Measurements from ENCODE around the gene TMEM179.

The TMEM179 gene

DNA sequence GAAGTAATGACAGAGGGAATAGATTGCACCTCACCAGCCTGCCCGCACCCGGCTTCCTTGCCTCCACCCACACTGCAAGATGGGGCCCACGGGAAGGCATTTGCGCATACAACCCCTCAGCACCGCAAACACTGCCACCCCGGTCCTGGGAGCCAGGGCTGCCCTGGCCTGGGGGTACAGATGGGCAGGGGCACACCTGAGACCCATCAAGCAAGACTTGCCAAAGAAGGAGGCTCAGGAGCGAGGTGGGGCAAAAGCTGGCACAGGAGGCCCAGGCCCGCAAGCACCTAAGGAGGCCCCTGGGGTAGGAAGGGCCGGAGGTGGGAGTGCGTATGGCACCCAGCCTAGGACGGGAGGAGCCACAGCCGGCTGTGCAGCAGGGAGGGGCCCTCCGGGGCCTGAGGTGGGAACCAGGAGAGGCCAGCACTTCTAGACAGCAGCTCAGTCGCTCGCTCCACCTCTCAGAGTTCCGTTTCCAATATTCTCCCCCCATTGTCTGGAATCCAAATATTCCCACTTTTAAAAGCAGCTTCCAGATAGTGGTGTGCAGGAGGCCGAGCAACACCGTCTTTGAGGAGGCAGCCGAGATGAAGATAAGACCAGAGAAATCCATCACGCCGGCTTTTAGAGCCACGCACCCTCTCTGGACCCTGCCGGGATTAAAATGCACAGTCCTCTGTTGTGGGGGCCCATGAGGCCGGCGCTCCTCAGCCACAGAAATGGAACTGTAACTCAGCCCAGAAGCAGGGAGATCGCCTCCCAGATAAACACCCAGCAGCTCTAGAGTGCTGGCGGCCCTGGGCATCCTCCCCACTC is 37.2 kb downstream of the TMEM179 start:
- no peak for DNase-seq

- DNase-seq, result no peak
These were observed 39.6 kb downstream of the TMEM179 start for GRCh38 chr14:104564744-104565679.

- DNase-seq, result peak; percentile 74
These were observed 40.6 kb downstream of the TMEM179 start for GRCh38 chr14:104563742-104564615.

DNA sequence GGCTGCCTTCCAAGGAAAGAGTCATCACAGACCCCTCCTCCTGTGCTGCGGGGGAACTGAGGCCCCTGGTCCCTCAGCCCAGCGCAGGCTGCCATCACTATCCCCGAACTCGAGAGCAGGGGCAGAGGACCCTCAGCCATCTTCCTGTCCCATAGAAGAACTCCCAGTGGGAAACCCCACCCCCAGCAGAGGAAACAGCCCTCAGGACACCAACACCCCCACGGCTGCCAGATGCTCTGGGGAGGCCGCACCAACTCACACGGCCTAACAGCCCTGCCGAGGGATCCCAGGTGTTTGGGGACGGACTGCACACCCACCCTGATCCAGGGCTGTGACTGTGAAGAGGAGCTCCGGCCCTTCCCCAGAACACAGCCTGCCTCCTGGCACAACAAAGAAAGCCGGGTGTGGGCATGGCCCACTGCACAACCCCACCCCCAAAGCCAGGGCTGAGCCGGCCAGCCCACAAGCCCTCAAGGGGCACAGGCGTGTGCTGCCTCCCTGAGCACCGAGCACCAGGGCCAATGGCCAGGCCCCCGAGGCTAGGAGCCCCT is 41.3 kb downstream of the TMEM179 start:
- no peak for DNase-seq

- DNase-seq, result no peak
These were observed 42.0 kb downstream of the TMEM179 start for GRCh38 chr14:104562606-104563005.

DNA sequence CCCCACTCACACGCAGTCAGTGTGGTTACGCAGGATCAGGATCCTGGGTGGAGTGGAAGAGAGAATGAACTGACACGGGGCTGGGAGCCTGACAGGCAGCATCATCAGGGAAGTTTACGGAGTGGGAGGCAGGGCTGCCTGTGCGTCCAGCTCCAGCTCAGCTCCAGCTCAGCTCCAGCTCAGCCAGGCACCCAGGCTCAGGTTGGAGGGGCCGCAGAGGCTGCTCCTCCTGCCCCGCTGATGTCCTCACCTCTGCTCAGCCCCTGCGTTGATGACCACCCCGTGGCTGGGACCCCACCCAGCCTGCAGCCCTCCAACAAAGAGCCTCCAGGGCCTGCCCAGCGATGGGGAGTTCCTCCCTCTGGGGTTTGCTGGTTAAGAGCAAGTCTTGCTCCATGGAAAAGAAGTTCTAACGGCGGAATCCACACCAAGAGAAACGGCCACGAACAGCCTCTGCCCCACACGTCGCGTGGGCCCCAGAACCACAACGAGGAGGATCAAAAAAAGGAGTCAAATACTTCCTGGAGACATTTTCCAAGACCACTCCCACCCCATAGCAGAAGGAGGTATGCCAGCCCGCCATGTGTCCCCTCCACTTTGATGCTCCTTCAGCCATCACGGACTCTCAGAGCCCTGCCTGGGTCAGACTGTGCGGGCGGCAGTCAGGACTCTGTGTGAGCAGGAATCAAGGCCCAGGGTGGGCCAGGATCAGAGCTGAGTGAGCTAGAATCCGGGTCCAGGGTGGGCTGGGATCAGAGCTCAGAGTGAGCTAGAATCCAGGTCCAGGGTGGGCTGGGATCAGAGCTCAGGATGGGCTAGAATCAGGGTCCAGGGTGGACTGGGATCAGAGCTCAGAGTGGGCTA is 42.7 kb downstream of the TMEM179 start:
- no peak for DNase-seq

GRCh38 chr14:104561124-104561557 is 43.4 kb downstream of the TMEM179 start:
- no peak for DNase-seq

DNA sequence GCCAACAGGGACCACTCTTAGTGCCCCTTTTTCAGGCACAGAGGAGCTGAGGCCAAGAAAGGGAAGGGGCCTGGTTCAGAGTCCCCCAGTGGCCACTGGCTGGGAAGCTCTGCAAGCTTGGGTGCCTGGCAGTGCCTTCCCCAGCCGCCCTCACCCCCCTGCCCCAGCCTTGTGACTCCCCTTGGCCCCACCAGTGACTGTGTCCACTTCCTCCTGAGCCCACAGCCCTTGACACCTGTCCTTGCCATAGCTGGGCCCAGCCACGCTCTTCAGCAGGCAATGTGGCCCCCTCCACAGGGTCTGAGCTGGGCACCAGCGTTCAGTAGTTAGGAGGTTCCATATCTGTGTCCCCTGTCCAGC is 44.0 kb downstream of the TMEM179 start:
- no peak for DNase-seq

GRCh38 chr14:104559804-104560585 is 44.6 kb downstream of the TMEM179 start:
- DNase-seq, result no peak

DNA sequence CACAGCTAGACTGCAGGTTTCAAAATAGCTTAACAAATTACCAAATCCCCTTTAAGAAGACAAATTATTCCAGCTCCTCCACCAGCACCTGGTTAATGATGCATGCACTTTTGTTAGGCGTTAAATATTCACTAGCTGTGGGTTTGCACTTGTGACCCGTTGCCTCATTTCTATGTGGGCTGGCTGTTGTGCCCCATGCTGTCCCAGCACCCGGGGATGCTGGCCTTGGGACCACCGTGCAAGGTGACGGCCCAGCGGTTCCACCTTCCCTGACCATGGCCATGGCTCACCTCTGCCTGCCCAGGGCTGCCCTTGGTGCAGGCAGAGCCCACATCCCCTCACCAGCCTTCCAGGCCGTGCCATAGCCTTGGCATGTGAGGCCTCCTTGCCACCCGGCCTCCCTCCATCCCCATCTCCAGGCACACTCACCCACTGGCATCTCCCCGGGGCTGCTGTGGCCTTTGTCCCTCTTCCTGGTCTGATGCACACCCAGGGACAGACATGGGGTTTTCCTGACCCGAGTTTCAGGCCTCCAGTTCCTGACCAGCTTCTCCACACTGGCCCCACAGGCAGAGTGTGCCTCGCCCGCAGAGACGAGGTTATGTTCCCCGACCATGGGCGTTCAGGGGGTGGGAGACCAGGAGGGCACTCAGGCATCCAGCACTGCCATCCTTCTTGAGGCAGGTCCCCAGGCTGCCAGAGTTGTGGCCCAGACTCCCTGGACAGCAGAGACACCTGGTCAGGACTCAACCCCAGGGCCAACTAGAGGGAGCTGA is 45.4 kb downstream of the TMEM179 start:
- no peak for DNase-seq

DNA sequence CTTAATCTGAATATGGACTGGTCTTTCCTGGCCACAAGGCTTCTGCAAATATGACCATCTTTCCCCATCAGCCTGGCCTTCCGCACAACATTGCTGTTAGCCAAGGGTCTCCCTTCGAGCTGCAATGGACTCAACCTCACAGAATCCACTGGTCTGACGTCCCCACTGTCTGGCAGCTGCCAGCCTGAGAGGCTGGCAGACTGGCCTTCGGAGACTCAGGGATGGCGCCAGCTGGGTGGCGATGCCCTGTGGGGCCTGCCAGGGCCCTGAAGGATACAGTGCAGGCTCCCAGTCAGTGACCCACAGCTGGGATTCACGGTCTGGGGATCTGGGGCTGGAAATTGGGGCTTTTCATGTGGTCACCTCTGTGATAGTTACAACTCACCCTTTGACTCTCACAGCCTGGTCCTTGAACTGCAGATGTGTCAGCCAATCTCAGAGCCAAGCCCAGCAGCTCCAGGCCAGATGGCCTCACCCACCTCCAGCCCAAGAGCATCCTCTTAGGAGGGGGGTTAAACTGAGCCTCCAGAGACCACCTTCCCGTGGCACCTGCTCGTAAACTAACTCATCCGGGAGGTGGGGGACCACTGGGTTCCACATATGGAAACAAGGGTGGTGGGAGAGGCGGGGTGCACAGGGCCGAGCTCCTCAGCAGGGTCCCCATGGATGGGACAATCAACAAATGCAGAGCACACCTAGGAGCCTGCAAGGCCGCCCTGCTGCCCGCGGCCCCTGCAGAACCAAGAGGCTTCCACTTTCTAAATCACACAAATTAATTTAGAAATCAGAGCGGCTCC is 46.1 kb downstream of the TMEM179 start:
- DNase-seq, result no peak

GRCh38 chr14:104557766-104558165 is 46.8 kb downstream of the TMEM179 start:
- DNase-seq, result no peak

GRCh38 chr14:104557086-104557485 is 47.5 kb downstream of the TMEM179 start:
- DNase-seq, result no peak

- DNase-seq, result no peak
These were observed 48.1 kb downstream of the TMEM179 start for GRCh38 chr14:104556256-104557021.

GRCh38 chr14:104555430-104556255 is 48.9 kb downstream of the TMEM179 start:
- no peak for DNase-seq

- no peak for DNase-seq
These were observed 49.8 kb downstream of the TMEM179 start for GRCh38 chr14:104554608-104555429.
